Activated CD4-positive, alpha-beta T cell treated with anti-CD3 and anti-CD28 coated beads, Interleukin-2, amount 50 U/mL, for 48 hours (primary cell): ENCODE data around the gene ABRACL.

Source experiments
- DNase-seq, 2 experiments: peaks; one replicate each; pipeline ENCODE4 v3.0.0-alpha.2; 2020

Gene ABRACL

GRCh38 chr6:139058029-139058428 lies 29.5 kb downstream of the ABRACL start:
- DNase-seq = no peak

DNA sequence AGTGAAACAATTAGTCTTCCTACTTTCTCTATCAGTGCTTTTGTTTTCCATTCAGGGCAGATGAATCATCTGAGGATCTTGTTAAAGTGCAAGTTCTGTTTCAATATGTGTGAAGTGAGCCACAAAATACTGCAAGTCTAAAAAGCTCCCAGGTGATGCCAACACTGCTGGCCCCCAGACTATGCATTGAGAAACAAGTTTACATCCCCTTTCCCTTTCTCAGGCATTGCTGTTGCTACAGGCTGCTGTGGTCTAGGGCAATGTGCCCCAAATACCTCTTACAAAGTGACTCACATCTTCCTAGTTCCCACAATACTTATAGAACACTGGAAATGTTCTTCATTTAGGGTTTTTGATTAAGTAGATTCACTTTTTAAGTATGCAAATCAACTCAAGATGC lies 31.8 kb downstream of the ABRACL start:
- peak; percentile 2 to 15 for DNase-seq

DNA sequence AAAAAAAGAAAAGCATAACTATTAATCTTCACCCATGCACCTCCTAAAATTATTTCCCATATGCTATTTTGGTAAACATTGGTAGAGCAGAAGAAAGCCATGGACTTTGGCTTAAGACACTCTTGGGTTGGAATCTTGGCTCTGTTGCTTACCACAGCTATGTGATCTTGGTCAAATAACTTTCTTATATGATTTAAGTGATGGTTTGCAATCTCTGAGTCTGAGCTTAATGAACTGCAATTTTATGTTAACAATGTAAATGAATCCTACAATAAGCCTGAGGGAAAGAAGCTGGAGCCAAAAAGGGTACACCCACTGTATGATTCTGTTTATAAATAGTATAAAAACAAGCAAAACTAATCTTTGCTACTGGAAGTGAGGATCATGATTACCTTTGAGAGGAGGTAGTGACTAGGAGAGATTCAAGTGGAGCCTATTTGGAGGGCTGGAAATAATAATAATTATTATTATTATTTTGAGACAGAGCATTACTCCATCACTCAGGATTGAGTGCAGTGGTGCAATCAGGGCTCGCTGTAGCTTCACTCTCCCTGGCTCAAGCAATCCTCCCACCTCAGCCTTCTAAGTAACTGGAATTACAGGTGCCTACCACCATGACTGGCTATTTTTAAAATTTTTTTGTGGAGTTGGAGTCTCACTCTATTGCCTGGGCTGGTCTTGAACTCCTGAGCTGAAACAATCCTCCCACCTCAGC lies 34.5 kb downstream of the ABRACL start:
- no peak for DNase-seq

DNA sequence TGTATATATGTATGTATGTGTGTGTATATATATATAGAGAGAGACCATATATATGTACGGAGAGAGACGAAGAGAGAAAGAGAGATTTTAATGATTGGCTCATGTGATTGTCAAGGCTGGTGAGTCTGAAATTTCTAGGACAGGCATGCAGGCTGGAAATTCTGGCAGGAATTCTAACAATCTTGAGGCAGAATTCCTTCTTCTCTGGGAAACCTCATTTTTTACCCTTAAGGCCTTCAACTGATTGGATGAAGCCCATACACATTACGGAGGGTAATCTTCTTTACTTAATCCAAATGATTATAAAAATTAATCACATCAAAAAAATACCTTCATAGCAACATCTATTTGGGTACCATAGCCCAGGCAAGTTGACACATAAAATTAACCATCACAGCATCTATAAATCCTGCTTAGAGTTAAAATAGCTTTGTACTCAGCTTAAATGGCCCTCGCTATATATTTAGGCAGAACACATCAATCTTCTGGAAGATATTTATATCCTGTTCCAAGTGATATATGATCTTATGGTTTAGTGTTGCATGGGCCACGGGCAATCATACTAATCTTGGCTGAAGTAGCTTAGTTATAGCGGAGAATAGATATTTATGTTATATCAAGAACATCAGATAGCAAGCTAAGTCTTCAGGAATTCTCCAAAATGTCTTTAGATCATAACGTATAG lies 36.6 kb downstream of the ABRACL start:
- no peak for DNase-seq

GRCh38 chr6:139066080-139066479 lies 37.5 kb downstream of the ABRACL start:
- DNase-seq = no peak

- no peak for DNase-seq
These were observed 40.3 kb downstream of the ABRACL start for GRCh38 chr6:139068846-139069245.

DNA sequence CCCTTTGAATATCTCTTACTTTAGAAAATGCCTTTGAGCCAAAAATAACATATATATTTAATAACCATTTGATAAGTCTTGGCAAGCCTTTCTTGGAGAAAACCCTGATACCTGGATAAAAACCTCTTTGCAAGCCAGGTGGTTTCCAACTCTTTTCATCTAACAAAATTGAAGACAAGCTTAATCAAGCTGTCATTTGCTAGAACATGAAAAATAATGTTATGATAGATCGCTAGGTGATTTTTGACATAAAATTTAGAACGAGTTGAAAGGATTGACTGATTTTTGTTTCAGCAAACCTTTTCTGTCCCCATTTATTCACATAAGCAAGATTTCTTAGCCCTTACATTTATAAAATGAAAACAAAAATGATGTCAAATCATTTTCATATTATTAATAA lies 44.6 kb downstream of the ABRACL start:
- DNase-seq = no peak

DNA sequence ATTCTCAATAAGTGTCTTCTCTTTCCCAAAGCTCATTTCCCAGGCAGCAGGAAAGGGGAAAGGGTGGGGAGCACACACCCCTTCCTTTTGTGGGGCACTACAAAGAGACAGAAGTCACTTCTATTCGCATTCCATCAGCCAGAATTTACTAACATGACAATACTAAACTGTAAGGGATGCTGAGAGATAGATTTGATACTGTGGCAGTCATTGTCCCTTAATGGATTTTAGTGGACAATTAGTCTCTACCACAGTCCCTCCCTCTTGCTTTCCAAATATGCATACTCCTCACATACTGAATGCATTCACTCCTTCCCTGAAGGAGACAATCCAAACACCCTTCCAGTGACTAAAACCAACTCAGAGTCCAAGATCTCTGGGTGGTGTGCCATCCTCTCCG lies 50.5 kb downstream of the ABRACL start:
- DNase-seq = no peak

- DNase-seq = no peak
These were observed 51.8 kb downstream of the ABRACL start for GRCh38 chr6:139080255-139080920.

DNA sequence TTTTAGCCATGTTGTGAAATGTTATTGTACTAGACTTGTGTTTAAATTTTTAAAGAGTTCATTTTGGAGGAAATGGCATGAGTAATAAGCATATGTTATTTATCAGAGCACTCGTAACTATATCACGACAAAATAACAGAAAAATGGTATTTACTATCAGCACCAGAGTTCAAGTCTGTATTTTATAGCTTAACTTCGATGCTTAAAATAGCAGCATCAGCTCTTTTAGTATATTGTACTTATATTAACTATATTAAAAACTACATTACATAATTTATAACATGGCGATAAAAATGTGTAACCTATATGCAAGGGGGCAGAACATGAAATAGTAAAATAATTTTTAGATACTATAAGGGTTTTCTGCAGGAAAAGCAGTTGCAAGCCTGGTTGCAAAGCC lies 52.9 kb downstream of the ABRACL start:
- no peak for DNase-seq

- DNase-seq = no peak
These were observed 53.8 kb downstream of the ABRACL start for GRCh38 chr6:139082370-139082769.

DNA sequence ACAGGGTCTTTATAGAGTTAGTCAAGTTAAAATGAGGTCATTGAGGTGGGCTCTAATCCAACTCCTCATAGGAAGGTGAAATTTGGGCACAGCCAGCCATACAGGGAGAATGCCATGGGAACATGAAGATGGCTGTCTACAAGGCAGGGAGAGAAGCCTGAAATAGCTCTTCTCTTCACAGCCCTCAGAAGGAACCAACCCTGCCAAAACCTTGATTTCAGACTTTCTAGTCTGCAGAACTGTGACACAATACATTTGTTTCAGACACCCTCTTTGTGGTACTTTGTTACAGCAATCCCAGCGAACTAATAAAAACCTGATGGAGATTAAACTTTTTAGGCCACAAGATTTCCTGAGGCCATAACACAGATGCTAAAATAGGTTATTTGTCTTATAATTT lies 63.3 kb downstream of the ABRACL start:
- DNase-seq = no peak
